BLaER1 (cell line): Measurements from ENCODE around the gene TOP1.

ENCODE experiments used
- H3K27ac ChIP-seq: shearing (Covaris generic); formaldehyde crosslinking; 2 replicates; pipeline ENCODE4 v1.8.1; 2022
- H3K27me3 ChIP-seq: shearing (Covaris generic); formaldehyde crosslinking; 2 replicates; pipeline ENCODE4 v1.8.1; 2022
- H3K36me3 ChIP-seq: shearing (Covaris generic); formaldehyde crosslinking; 2 replicates; pipeline ENCODE4 v1.8.1; 2022
- H3K4me1 ChIP-seq: shearing (Covaris generic); formaldehyde crosslinking; 2 replicates; pipeline ENCODE4 v1.8.1; 2022
- H3K4me2 ChIP-seq: shearing (Covaris generic); formaldehyde crosslinking; 2 replicates; pipeline ENCODE4 v1.8.1; 2022
- H3K4me3 ChIP-seq: shearing (Covaris generic); formaldehyde crosslinking; 2 replicates; pipeline ENCODE4 v1.8.1; 2022
- H3K9ac ChIP-seq: shearing (Covaris generic); formaldehyde crosslinking; 2 replicates; pipeline ENCODE4 v1.8.1; 2022
- H3K9me3 ChIP-seq: shearing (Covaris generic); formaldehyde crosslinking; 2 replicates; pipeline ENCODE4 v1.8.1; 2022
- H4K20me1 ChIP-seq: shearing (Covaris generic); formaldehyde crosslinking; 2 replicates; pipeline ENCODE4 v1.8.1; 2022
- Cebpa-rat ChIP-seq: shearing (Covaris generic); IDR thresholded peaks from 2 replicates; pipeline ENCODE4 v1.8.1; 2022

The TOP1 gene

GRCh38 chr20:41139227-41140093 is 110.8 kb downstream of the TOP1 start:
- H3K9ac ChIP-seq = peak overlapping the region; percentile 94
- peak overlapping the region; percentile 92 for H3K4me3 ChIP-seq
- H4K20me1 ChIP-seq = peaks cover 67% of the 10 kb centered on the region
- H3K27me3 ChIP-seq = no peaks in the 10 kb centered on the region
- H3K4me2 ChIP-seq = peak overlapping the region; percentile 88
- H3K9me3 ChIP-seq = no peaks in the 10 kb centered on the region
- peaks cover 33% of the 10 kb centered on the region for H3K36me3 ChIP-seq
- peak overlapping the region; percentile 97 for H3K27ac ChIP-seq
- no peak for TF ChIP-seq Cebpa-rat
- peaks cover 73% of the 10 kb centered on the region for H3K4me1 ChIP-seq

- peak overlapping the region; percentile 94 for H3K9ac ChIP-seq
- no peaks in the 10 kb centered on the region for H3K9me3 ChIP-seq
- peak overlapping the region; percentile 88 for H3K4me2 ChIP-seq
- peaks cover 80% of the 10 kb centered on the region for H3K4me1 ChIP-seq
- peak overlapping the region; percentile 44; the same call in 1 of the 2 replicates for H3K4me3 ChIP-seq
- no peaks in the 10 kb centered on the region for H3K27me3 ChIP-seq
- H3K36me3 ChIP-seq = peaks cover 43% of the 10 kb centered on the region
- H4K20me1 ChIP-seq = peaks cover 77% of the 10 kb centered on the region
- TF ChIP-seq Cebpa-rat = no peak
- peak overlapping the region; percentile 74 for H3K27ac ChIP-seq
Observed at GRCh38 chr20:41140226-41141133, 111.9 kb downstream of the TOP1 start.

- no peak for TF ChIP-seq Cebpa-rat
- H3K36me3 ChIP-seq = peaks cover 51% of the 10 kb centered on the region
- H3K27me3 ChIP-seq = no peaks in the 10 kb centered on the region
- H3K4me1 ChIP-seq = peaks cover 80% of the 10 kb centered on the region
- no peaks in the 10 kb centered on the region for H3K9me3 ChIP-seq
- peak overlapping the region; percentile 74 for H3K27ac ChIP-seq
- H3K4me2 ChIP-seq = peak overlapping the region; percentile 88
- peaks cover 85% of the 10 kb centered on the region for H4K20me1 ChIP-seq
- H3K4me3 ChIP-seq = peak overlapping the region; percentile 44
- peak overlapping the region; percentile 94 for H3K9ac ChIP-seq
Observed at GRCh38 chr20:41141153-41141815, 112.7 kb downstream of the TOP1 start.

- Histone ChIP-seq H3K4me3 (no peak overlapping the region), H3K4me1 (peaks cover 86% of the 10 kb centered on the region), H3K9ac (no peak overlapping the region), H3K27ac (peak overlapping the region; percentile 74; the same call in 1 of the 2 replicates), H3K4me2 (peak overlapping the region; percentile 88), H3K36me3 (peaks cover 61% of the 10 kb centered on the region), H4K20me1 (peaks cover 95% of the 10 kb centered on the region), H3K9me3 (no peaks in the 10 kb centered on the region), H3K27me3 (no peaks in the 10 kb centered on the region)
- no peak for TF ChIP-seq Cebpa-rat
Observed at GRCh38 chr20:41142245-41142644, 113.6 kb downstream of the TOP1 start.

- Histone ChIP-seq H3K9ac (no peak overlapping the region), H3K27ac (no peak overlapping the region), H3K9me3 (no peaks in the 10 kb centered on the region), H4K20me1 (peaks cover 100% of the 10 kb centered on the region), H3K4me2 (peak overlapping the region; percentile 88), H3K4me1 (peaks cover 93% of the 10 kb centered on the region), H3K4me3 (no peak overlapping the region), H3K36me3 (peaks cover 68% of the 10 kb centered on the region), H3K27me3 (no peaks in the 10 kb centered on the region)
- no peak for TF ChIP-seq Cebpa-rat
Observed at GRCh38 chr20:41142919-41143318, 114.3 kb downstream of the TOP1 start.

- Histone ChIP-seq H3K4me3 (no peak overlapping the region), H3K27me3 (no peaks in the 10 kb centered on the region), H3K4me2 (peak overlapping the region; percentile 88), H3K36me3 (peaks cover 72% of the 10 kb centered on the region), H4K20me1 (peaks cover 100% of the 10 kb centered on the region), H3K4me1 (peaks cover 95% of the 10 kb centered on the region), H3K9me3 (no peaks in the 10 kb centered on the region), H3K27ac (no peak overlapping the region), H3K9ac (no peak overlapping the region)
- no peak for TF ChIP-seq Cebpa-rat
Observed at GRCh38 chr20:41143354-41143753, 114.7 kb downstream of the TOP1 start.

- H4K20me1 ChIP-seq = peaks cover 100% of the 10 kb centered on the region
- peaks cover 85% of the 10 kb centered on the region for H3K36me3 ChIP-seq
- H3K27me3 ChIP-seq = no peaks in the 10 kb centered on the region
- TF ChIP-seq Cebpa-rat = no peak
- peaks cover 87% of the 10 kb centered on the region for H3K4me1 ChIP-seq
- no peak overlapping the region for H3K4me3 ChIP-seq
- no peaks in the 10 kb centered on the region for H3K9me3 ChIP-seq
- H3K4me2 ChIP-seq = peak overlapping the region; percentile 44
- H3K9ac ChIP-seq = no peak overlapping the region
- H3K27ac ChIP-seq = no peak overlapping the region
Observed at GRCh38 chr20:41145317-41145716, 116.7 kb downstream of the TOP1 start.

GRCh38 chr20:41145821-41146620 is 117.4 kb downstream of the TOP1 start:
- peaks cover 100% of the 10 kb centered on the region for H4K20me1 ChIP-seq
- no peaks in the 10 kb centered on the region for H3K27me3 ChIP-seq
- H3K36me3 ChIP-seq = peaks cover 90% of the 10 kb centered on the region
- peaks cover 87% of the 10 kb centered on the region for H3K4me1 ChIP-seq
- no peak for TF ChIP-seq Cebpa-rat
- H3K9me3 ChIP-seq = no peaks in the 10 kb centered on the region
- no peak overlapping the region for H3K4me3 ChIP-seq
- H3K27ac ChIP-seq = no peak overlapping the region
- H3K9ac ChIP-seq = no peak overlapping the region
- peak overlapping the region; percentile 44 for H3K4me2 ChIP-seq

- H3K9me3 ChIP-seq = no peaks in the 10 kb centered on the region
- peaks cover 83% of the 10 kb centered on the region for H3K4me1 ChIP-seq
- TF ChIP-seq Cebpa-rat = no peak
- no peaks in the 10 kb centered on the region for H3K27me3 ChIP-seq
- H3K27ac ChIP-seq = no peak overlapping the region
- peaks cover 93% of the 10 kb centered on the region for H3K36me3 ChIP-seq
- H4K20me1 ChIP-seq = peaks cover 100% of the 10 kb centered on the region
- H3K4me2 ChIP-seq = peak overlapping the region; percentile 44
- no peak overlapping the region for H3K9ac ChIP-seq
- no peak overlapping the region for H3K4me3 ChIP-seq
Observed at GRCh38 chr20:41147767-41148191, 119.2 kb downstream of the TOP1 start.
